ENCODE results near the gene ACTR1B.

DNA sequence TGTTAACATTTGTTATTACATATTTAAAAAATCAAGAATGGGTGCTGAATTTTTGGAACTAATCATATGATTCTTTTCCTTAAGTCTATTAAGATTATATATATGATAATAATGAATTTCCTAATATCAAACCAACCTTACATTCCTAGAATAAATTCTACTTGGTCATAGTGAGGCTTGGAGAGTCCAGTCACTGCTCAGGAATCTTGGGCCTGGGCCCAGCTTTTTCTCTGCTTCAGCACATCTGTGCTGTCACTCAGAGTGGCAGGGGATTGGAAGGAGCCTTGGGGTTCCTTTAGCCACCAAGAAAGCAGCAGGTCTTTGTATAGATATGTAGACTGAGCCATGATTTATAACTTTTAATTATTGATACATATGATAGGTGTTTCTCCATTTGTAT, 29.6 kb upstream of the ACTR1B start:
- TF ChIP-seq, protein P1, sequence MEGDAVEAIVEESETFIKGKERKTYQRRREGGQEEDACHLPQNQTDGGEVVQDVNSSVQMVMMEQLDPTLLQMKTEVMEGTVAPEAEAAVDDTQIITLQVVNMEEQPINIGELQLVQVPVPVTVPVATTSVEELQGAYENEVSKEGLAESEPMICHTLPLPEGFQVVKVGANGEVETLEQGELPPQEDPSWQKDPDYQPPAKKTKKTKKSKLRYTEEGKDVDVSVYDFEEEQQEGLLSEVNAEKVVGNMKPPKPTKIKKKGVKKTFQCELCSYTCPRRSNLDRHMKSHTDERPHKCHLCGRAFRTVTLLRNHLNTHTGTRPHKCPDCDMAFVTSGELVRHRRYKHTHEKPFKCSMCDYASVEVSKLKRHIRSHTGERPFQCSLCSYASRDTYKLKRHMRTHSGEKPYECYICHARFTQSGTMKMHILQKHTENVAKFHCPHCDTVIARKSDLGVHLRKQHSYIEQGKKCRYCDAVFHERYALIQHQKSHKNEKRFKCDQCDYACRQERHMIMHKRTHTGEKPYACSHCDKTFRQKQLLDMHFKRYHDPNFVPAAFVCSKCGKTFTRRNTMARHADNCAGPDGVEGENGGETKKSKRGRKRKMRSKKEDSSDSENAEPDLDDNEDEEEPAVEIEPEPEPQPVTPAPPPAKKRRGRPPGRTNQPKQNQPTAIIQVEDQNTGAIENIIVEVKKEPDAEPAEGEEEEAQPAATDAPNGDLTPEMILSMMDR (conservative IDR thresholded peaks at IDR 0.05), result no peak
- TF ChIP-seq ZFX (IDR thresholded peaks at IDR 0.05), result no peak

All from C4-2B (cell line).